HCT116 (cell line): ENCODE measurements around the gene OAT.

Source experiments
- CEBPB ChIP-seq: IDR thresholded peaks from 2 replicates; pipeline ENCODE4 v1.6.1; 2012; ENCODE audit warnings: low read depth
- CTCF ChIP-seq, 3 experiments: fragments of 200-600 bp in 1 of 3; sonication (generic) in 1 of 3; IDR thresholded peaks in 2 of 3; conservative IDR thresholded peaks in 1 of 3; 2 replicates each; pipeline ENCODE4 v1.5.1; 2012 to 2017; ENCODE audit warnings: low read depth in 2 of 3, low read length in 2 of 3, antibody characterized with exemption in 1 of 3, borderline replicate concordance in 1 of 3, control low read depth in 1 of 3, mild to moderate bottlenecking in 1 of 3, mixed read lengths in 1 of 3, mixed run types in 1 of 3, moderate library complexity in 1 of 3; ENCODE audit not compliant: insufficient read depth in 1 of 3
- EGR1 ChIP-seq: IDR thresholded peaks from 2 replicates; pipeline ENCODE4 v1.6.1; 2012; ENCODE audit warnings: low read depth
- EZH2 ChIP-seq: fragments of 200-600 bp; sonication (generic); IDR thresholded peaks from 2 replicates; pipeline ENCODE4 v1.6.1; 2017; ENCODE audit warnings: antibody characterized with exemption, mixed run types
- EZH2phosphoT487 ChIP-seq: fragments of 200-600 bp; IDR thresholded peaks from 2 replicates; pipeline ENCODE4 v1.6.1; 2018; ENCODE audit warnings: antibody characterized with exemption, borderline replicate concordance
- JUND ChIP-seq: IDR thresholded peaks from 2 replicates; pipeline ENCODE4 v1.6.1; 2012
- POLR2A ChIP-seq: IDR thresholded peaks from 2 replicates; pipeline ENCODE4 v1.7.0; 2011; ENCODE audit warnings: borderline replicate concordance; ENCODE audit not compliant: insufficient read depth, insufficient read length; ENCODE audit errors: extremely low read depth
- POLR2AphosphoS5 ChIP-seq: IDR thresholded peaks from 2 replicates; pipeline ENCODE4 v1.6.1; 2011; ENCODE audit warnings: mild to moderate bottlenecking, low read depth, low read length, moderate library complexity
- REST ChIP-seq: IDR thresholded peaks from 2 replicates; pipeline ENCODE4 v1.6.1; 2012; ENCODE audit warnings: low read depth
- YY1 ChIP-seq: IDR thresholded peaks from 2 replicates; pipeline ENCODE4 v1.6.1; 2011; ENCODE audit warnings: low read length, low read depth, moderate library complexity, mild to moderate bottlenecking; ENCODE audit not compliant: insufficient replicate concordance; ENCODE audit errors: extremely low read depth

GRCh38 chr10:124392626-124393342, 25.9 kb downstream of the OAT start:
- no peak for TF ChIP-seq EZH2
- TF ChIP-seq YY1 = no peak
- no peak for TF ChIP-seq POLR2A
- TF ChIP-seq CTCF (IDR thresholded peaks at IDR 0.05 in 2 of 3, conservative IDR thresholded peaks at IDR 0.05 in 1 of 3; ENCODE audit: borderline replicate concordance in 1 of 3, insufficient read depth in 1 of 3, low read depth in 2 of 3, low read length in 2 of 3) = no peak
- no peak for TF ChIP-seq POLR2AphosphoS5
- TF ChIP-seq CEBPB = no peak
- no peak for TF ChIP-seq JUND
- TF ChIP-seq EGR1 = no peak
- no peak for TF ChIP-seq REST
- no peak for TF ChIP-seq EZH2phosphoT487
